Lung (tissue), 12 donors: Measurements from ENCODE around the gene FGF14. TPM values are rescaled to one million over a fixed set of nuclear protein-coding genes. Genes with fewer than 3 reads are reported as not detected.
"Not testable (repeated sequence)": the region's sequence is repeated elsewhere in the genome, so short reads cannot be mapped to it uniquely, and the experiment has no call there.

ENCODE experiments used
- ATAC-seq: fragments of 200-7000 bp; cut with Tn5 transposase; one replicate; pipeline ENCODE4 v1.9.1; 2020; ENCODE audit warnings: moderate number of reproducible peaks; ENCODE audit not compliant: insufficient read depth, low FRiP score
- DNase-seq, 3 donors: peaks; one replicate each; pipeline ENCODE4 v3.0.0-alpha.2; 2013 to 2017
- H3K27ac ChIP-seq, 2 donors: one replicate each; pipeline ENCODE4 v1.5.1; 2013; ENCODE audit warnings: mild to moderate bottlenecking in 2 of 2, moderate library complexity in 2 of 2, control low read depth in 1 of 2, inconsistent platforms in 1 of 2, low read depth in 1 of 2, low read length in 1 of 2
- H3K27me3 ChIP-seq, 3 donors: one replicate each; pipeline ENCODE4 v1.5.1; 2013; ENCODE audit warnings: low read length in 2 of 3; ENCODE audit not compliant: control insufficient read depth in 3 of 3, insufficient read depth in 3 of 3
- H3K36me3 ChIP-seq, 4 donors: one replicate each; pipeline ENCODE4 v1.5.1; 2013; ENCODE audit warnings: low read length in 4 of 4, mild to moderate bottlenecking in 1 of 4, moderate library complexity in 1 of 4; ENCODE audit not compliant: control insufficient read depth in 4 of 4, insufficient read depth in 4 of 4
- H3K4me1 ChIP-seq, 5 donors: one replicate each; pipeline ENCODE4 v1.5.1; 2013; ENCODE audit warnings: low read length in 5 of 5, mild to moderate bottlenecking in 2 of 5, moderate library complexity in 1 of 5; ENCODE audit not compliant: control insufficient read depth in 5 of 5, insufficient read depth in 5 of 5
- H3K4me3 ChIP-seq: one replicate; pipeline ENCODE4 v1.5.1; 2013; ENCODE audit warnings: mild to moderate bottlenecking, control low read depth, moderate library complexity
- H3K9ac ChIP-seq, 2 donors: one replicate each; pipeline ENCODE4 v1.5.1; 2013; ENCODE audit warnings: low read length in 2 of 2, control low read depth in 1 of 2; ENCODE audit not compliant: insufficient read depth in 1 of 2
- H3K9me3 ChIP-seq, 4 donors: one replicate each; pipeline ENCODE4 v1.5.1; 2013; ENCODE audit warnings: low read length in 3 of 4, mild to moderate bottlenecking in 1 of 4, moderate library complexity in 1 of 4; ENCODE audit not compliant: control insufficient read depth in 4 of 4, insufficient read depth in 3 of 4
- WGBS, 2 donors: extraction: QIAGEN DNeasy Blood & Tissue Kit; methylation state at CpG; one replicate each; pipeline ENCODE4 v1.1.7; 2013; 5-methylcytosine and 5-hydroxymethylcytosine counted together
- polyA plus RNA-seq, 2 donors: library from polyadenylated mRNA; stranded (reverse); fragments of 200-250 nt; gene quantifications; one replicate each; pipeline ENCODE4 v1.2.1, GENCODE V29; 2013
- total RNA-seq, 2 donors: library from RNA; depleted of rRNA in 1 of 2; stranded (reverse); fragments of >200 nt in 1 of 2; gene quantifications; one replicate each; pipeline ENCODE4 v1.2.1, GENCODE V29; 2014 to 2021
- TF ChIP-seq, protein P1 (sequence below): IDR thresholded peaks from 2 replicates; pipeline ENCODE4 v1.5.1; 2012; ENCODE audit warnings: mild to moderate bottlenecking; ENCODE audit errors: control extremely low read depth, extremely low read depth
- donor health status: control.
- donor health status: control.
- donor health status: Bipolar disorder and iron deficiency.
- donor health status: healthy.
- donor health status: DM: yes; HTN: yes; CAD: no.

FGF14 gene
- total and polyA plus RNA-seq, 4 donors, result 0.59 to 12.9 (median 2.3) TPM

DNA sequence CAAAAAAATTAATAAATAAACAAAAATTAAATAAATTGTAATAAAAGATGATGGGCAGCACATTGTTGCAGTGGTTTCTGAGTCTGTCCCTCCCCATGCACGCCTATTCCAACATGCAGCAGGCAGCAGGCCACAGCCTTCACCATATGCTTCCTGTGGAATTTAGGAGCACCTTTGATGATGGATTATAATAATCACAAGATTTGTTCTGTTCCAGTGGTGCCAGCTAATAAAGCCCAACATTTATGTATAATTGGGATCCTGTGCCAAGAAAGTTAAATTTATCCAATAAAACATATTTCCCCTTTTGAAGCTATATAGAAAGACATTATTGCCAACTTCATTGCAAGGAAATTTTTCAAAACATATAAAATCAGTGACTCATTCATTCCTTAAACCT is 328.6 kb downstream of the FGF14 start:
- Histone ChIP-seq H3K9me3 (no peaks in the 10 kb centered on the region), H3K4me3 (no peak overlapping the region), H3K27ac (no peak overlapping the region), H3K27me3 (no peaks in the 10 kb centered on the region), H3K9ac (no peak overlapping the region), H3K36me3 (no peaks in the 10 kb centered on the region), H3K4me1 (no peaks in the 10 kb centered on the region)
- ATAC-seq (no peak), DNase-seq (no peak)
- TF ChIP-seq, protein P1, sequence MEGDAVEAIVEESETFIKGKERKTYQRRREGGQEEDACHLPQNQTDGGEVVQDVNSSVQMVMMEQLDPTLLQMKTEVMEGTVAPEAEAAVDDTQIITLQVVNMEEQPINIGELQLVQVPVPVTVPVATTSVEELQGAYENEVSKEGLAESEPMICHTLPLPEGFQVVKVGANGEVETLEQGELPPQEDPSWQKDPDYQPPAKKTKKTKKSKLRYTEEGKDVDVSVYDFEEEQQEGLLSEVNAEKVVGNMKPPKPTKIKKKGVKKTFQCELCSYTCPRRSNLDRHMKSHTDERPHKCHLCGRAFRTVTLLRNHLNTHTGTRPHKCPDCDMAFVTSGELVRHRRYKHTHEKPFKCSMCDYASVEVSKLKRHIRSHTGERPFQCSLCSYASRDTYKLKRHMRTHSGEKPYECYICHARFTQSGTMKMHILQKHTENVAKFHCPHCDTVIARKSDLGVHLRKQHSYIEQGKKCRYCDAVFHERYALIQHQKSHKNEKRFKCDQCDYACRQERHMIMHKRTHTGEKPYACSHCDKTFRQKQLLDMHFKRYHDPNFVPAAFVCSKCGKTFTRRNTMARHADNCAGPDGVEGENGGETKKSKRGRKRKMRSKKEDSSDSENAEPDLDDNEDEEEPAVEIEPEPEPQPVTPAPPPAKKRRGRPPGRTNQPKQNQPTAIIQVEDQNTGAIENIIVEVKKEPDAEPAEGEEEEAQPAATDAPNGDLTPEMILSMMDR, result no peak
- 68 to 75% methylated on average over 1 of the region's 1 CpG for WGBS, 2 donors

DNA sequence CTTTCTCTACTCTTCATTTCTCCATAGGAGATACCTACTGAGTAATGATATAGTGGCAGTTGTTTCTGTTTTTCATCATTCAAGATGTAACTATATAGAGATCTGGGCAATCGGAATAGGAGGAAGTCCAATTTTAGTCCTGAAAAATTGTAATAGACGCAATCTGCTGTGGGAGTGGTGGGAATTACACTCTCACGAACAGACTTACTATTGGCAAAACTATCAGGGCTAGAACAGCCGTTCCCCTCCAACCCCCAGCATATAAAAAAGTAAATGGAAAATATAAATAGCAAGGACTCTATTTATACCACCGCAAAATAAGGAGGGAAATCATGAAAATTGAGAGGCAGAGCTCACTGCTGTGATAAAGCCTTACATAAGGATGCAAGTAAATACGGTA is 330.1 kb downstream of the FGF14 start:
- no peaks in the 10 kb centered on the region for H3K9me3 ChIP-seq
- H3K27ac ChIP-seq, result no peak overlapping the region
- H3K4me3 ChIP-seq, result no peak overlapping the region
- ATAC-seq (no peak), DNase-seq (no peak)
- H3K9ac ChIP-seq, result no peak overlapping the region
- H3K4me1 ChIP-seq, result no peaks in the 10 kb centered on the region
- H3K27me3 ChIP-seq, result no peaks in the 10 kb centered on the region
- WGBS, 2 donors, result 87% methylated on average over 6 of the region's 6 CpGs
- H3K36me3 ChIP-seq, result no peaks in the 10 kb centered on the region
- TF ChIP-seq, protein P1, result no peak

DNA sequence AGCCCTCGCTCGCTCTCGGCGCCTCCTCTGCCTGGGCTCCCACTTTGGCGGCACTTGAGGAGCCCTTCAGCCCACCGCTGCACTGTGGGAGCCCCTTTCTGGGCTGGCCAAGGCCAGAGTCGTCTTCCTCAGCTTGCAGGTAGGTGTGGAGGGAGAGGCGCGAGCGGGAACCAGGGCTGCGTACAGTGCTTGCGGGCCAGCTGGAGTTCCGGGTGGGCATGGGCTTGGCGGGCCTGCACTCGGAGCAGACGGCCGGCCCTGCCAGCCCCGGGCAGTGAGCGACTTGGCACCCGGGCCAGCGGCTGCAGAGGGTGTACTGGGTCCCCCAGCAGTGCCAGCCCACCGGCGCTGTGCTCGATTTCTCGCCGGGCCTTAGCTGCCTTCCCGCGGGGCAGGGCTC is 333.5 kb downstream of the FGF14 start:
- not testable (repeated sequence) for H3K4me1 ChIP-seq, H3K27me3 ChIP-seq, H3K4me3 ChIP-seq, H3K36me3 ChIP-seq, H3K27ac ChIP-seq, DNase-seq, ATAC-seq, H3K9ac ChIP-seq, H3K9me3 ChIP-seq
- WGBS, 2 donors, result 94% methylated on average over 14 to 26 of the region's 28 CpGs

DNA sequence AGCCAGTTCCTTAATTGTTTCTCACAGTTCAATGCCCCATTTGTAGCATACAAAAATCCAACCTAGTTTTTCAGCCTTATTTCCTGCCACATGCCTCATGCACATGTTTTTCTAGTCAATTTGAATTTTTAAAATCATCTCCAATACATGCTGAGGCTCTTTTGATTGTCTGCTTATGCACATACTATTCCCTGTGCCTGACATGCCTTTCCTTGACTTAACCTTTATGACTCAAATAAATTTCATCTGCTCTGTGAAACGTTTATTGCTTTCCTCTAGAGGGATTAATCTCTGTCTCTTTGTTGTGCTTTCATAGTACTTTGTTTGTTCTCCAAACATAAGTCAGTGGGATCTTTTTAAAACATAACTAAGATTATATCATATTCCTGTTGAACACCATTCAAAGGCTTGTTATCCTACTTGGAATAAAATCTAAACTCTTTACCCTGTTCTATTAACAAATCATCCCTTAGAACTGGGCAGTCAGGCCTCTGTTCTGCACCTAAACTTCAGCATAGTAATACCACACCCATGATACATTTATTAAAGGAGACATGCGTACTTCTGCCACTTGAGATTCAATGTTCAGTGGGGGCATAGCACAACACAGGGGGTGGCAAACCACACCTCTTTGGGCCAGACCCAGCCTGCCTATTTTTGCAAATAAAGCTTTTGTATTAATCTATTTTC is 346.6 kb downstream of the FGF14 start:
- Histone ChIP-seq H3K9ac (no peak overlapping the region), H3K9me3 (peaks cover 0 to 9% (median 6%) of the 10 kb centered on the region in 4 donors), H3K4me1 (no peaks in the 10 kb centered on the region), H3K27me3 (no peaks in the 10 kb centered on the region), H3K36me3 (no peaks in the 10 kb centered on the region), H3K4me3 (no peak overlapping the region), H3K27ac (no peak overlapping the region)
- ATAC-seq (no peak), DNase-seq (no peak)
- 54 to 58% methylated on average over 2 of the region's 2 CpGs for WGBS, 2 donors
- TF ChIP-seq, protein P1, result no peak
